ENCODE data around the gene RNGTT.

RNGTT gene

GRCh38 chr6:88963139-88964090 is at the start of gene RNGTT:
TSS of gene RNGTT (minus strand) at chr6:88963618. CDS start at chr6:88963409, 209 bp downstream.
- no peak for TF ChIP-seq CTCF (IDR thresholded peaks at IDR 0.05)

- TF ChIP-seq CTCF (IDR thresholded peaks at IDR 0.05): no peak
These were observed 48.0 kb upstream of the RNGTT start for GRCh38 chr6:89011436-89011835.

GRCh38 chr6:89010825-89011224 is 47.4 kb upstream of the RNGTT start:
- no peak for TF ChIP-seq CTCF (IDR thresholded peaks at IDR 0.05)

GRCh38 chr6:89009624-89010059 is 46.2 kb upstream of the RNGTT start:
- no peak for TF ChIP-seq CTCF (IDR thresholded peaks at IDR 0.05)

- TF ChIP-seq CTCF (IDR thresholded peaks at IDR 0.05): no peak
These were observed 45.5 kb upstream of the RNGTT start for GRCh38 chr6:89008815-89009374.

GRCh38 chr6:89008001-89008814 is 44.8 kb upstream of the RNGTT start:
- TF ChIP-seq CTCF (IDR thresholded peaks at IDR 0.05): no peak

- no peak for TF ChIP-seq CTCF (IDR thresholded peaks at IDR 0.05)
These were observed 44.0 kb upstream of the RNGTT start for GRCh38 chr6:89007209-89008000.
